CD4-positive, alpha-beta T cell treated with Interleukin-6 at 100 ng/mL for 8 hours (primary cell): Measurements from ENCODE around the gene MEF2D.

Experiments used
- DNase-seq: peaks from one replicate; pipeline ENCODE4 v3.0.0-alpha.2; 2020; ENCODE audit warnings: mixed read lengths, low spot score

The MEF2D gene

DNA sequence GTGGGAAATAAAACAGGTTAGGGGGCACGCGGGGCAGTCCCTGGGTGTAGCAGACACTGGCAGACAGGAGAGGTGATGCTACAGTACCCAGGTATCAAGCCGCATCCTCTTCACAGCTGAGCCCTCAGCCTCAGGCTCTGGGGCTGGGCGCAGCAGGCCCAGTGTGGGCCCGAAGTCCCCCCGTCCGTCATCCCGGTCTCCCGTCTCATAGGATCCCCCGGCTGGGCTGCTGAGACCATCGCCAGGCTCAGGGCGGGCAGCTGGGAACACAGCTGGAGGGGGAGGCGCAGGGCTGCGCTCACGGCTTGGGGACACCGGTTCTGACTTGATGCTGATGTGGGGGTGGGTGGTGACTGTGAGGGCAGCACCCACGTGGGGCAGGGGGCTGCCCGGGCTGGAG lies 32.7 kb downstream of the MEF2D start:
- DNase-seq: no peak

GRCh38 chr1:156467385-156467784 lies 33.2 kb downstream of the MEF2D start:
- DNase-seq: no peak

DNA sequence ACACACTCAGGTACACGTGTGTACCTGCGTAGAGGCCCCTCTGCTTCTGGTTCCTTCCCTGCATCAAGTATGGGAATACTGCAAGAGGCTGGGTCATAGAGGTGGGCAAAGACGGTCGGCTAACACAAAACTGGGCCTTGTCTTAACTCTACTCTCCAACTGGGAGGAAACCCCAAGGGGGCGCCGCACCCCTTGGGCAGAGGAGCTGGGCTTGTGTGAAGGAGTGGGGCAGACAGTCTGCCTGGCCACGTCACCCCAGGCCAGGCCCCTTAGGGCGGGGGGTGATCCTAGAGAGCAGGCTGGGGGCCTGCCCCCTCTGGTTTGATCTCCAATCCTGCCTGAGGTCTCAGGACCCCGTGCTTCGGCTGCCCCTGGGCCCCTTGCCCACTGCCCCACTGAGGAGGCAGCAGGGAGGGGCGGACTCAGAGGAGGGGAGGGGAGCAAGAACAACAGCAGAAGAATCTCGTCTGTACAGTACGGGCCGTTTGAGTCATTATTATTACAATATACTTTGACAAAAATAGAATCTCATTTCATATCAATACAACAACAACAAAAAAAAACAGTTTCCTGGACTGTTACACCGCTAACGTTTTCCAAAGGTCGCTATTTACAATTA lies 34.7 kb downstream of the MEF2D start:
- no peak for DNase-seq

- no peak for DNase-seq
These were observed 35.6 kb downstream of the MEF2D start for GRCh38 chr1:156464825-156465452.

- DNase-seq: no peak
These were observed 36.2 kb downstream of the MEF2D start for GRCh38 chr1:156464335-156464734.

- DNase-seq: no peak
These were observed 36.7 kb downstream of the MEF2D start for GRCh38 chr1:156463874-156464273.

DNA sequence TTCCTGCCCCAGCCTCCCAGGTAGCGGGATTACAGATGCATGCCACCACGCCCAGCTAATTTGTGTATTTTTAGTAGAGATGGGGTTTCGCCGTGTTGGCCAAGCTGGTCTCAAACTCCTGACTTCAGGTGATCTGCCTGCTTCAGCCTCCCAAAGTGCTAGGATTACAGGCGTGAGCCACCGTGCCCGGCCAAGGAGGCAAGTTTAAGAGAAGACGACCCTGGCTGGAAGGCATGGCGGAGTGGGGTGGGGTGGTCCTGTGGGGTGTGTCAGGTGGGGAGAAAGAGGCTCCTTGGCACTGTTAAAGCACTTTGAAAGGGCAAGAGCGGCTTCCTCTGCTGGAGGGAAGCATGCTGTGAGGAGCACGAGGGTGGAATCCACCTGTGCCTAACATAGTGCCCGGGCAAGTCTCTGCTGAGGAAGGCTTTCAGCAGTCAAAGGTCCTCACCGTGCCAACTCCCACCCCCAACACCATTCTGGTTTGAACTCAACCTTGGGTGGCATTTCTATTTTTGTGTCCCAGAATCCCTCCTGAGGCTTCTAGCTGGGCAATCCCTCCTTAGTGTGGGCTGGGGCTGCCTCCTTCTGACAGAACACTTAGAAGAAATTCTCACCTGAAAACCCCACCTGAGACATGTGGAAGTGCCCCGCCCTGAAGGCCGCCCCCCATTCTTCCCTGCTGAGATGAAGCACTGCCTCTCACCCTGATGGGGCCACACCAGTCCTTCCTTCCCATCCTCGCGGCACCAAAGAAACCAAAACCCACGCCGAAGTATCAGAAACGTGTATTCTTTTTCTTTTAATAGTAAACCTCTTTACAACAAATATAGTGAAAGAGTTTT lies 37.4 kb downstream of the MEF2D start:
- DNase-seq: no peak

GRCh38 chr1:156461781-156462647 lies 38.6 kb downstream of the MEF2D start:
- no peak for DNase-seq

GRCh38 chr1:156461109-156461508 lies 39.5 kb downstream of the MEF2D start:
- DNase-seq: no peak

DNA sequence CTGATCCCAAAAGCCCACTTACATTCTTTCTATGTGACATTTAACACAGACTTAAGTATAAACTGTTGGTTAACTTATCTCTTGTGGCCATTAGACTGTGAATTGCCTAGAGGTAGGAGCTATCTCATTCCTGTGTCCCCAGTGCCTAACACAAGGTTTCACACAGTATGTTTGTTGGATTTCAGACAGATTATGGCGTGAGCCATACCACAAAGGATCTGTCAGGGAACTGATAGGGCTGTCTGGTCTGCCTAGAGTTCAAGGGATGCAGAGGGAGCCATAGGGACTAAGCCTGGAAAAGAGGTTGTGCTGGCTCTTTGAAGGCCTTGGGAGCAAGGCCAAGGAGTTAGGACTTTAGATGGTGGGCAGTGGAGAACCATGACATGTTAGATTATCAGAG lies 40.0 kb downstream of the MEF2D start:
- DNase-seq: no peak

DNA sequence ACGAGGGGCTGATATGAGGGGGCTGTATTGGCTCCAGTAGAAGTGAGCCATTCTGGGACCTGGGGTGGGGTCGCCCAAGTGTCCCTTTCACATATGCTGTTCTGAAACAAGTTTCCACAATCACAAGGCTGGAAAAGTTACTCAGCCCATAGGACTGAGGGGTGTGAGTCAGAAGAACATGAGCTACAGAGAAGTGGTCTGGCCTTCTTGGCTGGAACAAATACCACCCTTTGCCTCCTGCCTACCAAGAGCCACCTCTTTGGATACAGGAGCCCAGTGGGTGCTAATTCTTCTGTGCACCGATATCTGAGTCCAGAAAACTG lies 42.4 kb downstream of the MEF2D start:
- no peak for DNase-seq

- peak; percentile 98 for DNase-seq
These were observed 43.7 kb downstream of the MEF2D start for GRCh38 chr1:156456625-156457465.

DNA sequence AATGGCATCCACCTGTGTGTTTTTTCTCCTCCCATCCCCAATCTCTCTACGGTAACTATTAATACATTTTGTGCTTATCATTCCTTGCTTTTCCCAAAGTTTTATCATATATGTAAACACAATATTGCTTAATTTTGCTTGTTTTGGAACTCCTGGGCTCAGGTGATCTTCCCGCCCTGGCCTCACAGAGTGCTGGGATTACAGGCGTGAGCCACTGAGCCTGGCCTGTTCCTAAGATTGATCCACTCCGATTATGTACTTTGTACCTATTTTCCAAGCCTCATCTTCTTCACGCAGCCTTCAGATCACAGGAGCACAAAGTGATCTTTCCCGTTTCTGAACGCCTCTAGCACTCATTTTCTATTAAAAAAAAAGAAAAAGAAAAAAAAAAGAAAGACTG lies 45.2 kb downstream of the MEF2D start:
- no peak for DNase-seq

DNA sequence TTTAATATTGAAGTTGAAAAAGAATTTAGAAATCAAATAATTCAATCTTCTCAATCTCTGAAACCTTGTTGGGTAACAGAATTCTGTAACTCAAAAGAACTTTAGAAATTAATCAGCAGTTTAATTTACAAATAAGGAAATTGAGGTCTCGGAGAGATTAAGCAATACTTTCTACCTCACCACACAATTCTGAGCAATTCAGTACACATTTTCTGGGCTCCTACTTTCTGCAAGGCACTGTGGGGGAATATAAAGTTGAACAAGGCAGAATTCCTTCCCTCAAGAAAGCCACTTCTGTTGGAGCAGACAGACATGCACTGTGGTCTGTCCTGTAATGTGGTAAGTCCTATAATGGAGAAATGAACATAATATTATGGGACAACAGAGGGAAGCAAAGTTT lies 47.7 kb downstream of the MEF2D start:
- no peak for DNase-seq

DNA sequence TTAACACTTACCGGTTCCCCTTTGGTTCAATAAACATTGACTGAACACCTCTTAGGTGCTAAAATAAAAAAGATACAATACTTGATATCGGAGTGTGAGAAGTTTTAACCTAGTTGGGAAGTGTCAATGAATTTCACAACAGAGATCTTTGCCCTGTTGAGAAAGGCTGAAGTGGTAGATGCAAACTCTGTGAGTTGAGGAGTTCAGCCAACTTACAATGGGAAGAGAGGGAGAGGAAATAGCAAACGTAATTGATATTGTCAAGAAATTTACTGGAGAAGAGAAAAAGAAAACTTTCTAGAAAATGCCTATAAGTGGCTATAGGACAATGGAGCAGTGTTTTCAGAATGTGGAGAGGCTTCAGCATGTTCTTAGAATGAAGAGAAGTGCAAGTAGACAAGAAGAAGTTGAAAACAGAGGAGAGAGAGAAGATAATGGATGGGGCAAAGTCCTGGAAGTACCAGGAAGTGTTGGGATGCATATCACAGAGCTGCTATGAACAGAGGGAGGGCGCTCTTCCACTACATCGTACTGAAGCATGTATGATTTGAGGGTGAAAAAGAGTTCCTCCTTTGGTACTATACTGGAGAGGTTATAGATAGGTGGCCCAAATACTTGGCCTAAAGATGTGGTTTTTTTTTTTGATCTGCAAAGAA lies 48.9 kb downstream of the MEF2D start:
- DNase-seq: no peak

GRCh38 chr1:156448134-156448967 lies 52.2 kb downstream of the MEF2D start:
- DNase-seq: no peak

GRCh38 chr1:156445789-156446263 lies 54.7 kb downstream of the MEF2D start:
- peak; percentile 76 for DNase-seq

DNA sequence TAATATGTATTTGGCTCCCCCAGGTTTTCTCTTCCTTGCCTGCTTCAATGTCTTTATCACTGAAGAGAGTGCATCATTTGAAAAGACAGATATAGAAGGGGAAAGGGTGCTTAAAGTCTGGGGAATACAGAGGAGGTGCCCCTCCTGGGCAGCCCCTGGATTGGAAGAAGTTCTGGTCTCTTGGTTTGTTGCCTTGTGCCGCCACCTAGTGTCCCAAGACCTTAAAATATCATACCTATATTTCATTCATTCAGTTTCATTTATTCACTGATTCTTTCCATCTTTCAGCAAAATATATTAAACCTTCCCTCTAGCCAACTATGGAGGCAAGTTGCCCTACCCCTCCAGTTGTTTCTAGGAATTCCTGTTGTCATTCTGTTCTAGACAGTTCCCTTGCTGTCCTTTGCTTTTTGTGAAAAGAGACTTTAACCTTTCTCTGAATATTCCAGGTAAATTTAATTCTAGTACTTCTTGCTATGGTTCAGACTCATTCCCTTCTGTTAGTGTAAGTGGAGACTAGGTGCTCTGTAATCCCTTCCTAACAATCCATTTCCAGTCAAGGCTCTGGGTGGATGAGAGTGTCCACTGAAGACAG lies 56.1 kb downstream of the MEF2D start:
- no peak for DNase-seq

DNA sequence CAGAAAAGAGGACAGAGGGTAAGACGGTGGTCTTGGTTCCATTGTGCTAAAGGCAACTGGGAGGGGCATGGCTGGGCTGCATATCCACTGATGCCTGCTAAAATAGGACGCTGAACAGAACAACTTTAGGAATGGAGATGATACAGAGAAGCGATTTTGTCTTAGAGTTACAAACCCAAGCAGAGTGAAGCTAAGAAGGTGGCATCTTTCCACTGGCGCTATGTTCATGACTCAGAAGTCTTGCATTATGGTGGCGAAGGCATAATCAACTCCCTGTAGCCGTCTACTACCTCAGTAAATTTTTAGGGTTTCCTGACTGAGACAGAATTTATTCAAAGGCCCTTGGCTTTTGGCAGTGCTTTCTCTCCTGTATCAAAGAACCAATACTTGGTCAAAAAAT lies 57.3 kb downstream of the MEF2D start:
- DNase-seq: no peak
